Liver (tissue), 9 donors: Measurements from ENCODE around the gene MEIOB. TPM values are rescaled to one million over a fixed set of nuclear protein-coding genes. Genes with fewer than 3 reads are reported as not detected.

Experiments used
- DNase-seq: peaks from one replicate; pipeline ENCODE4 v3.0.0-alpha.2; 2017; ENCODE audit warnings: low spot score
- H3K27ac ChIP-seq, 2 donors: one replicate each; pipeline ENCODE4 v1.7.0; 2013; ENCODE audit warnings: inconsistent platforms in 2 of 2, low read length in 2 of 2, control low read depth in 1 of 2, low read depth in 1 of 2, mild to moderate bottlenecking in 1 of 2
- H3K27me3 ChIP-seq, 4 donors: one replicate each; pipeline versions ENCODE4 v1.6.1 to v1.7.0; 2013; ENCODE audit warnings: low read length in 3 of 4, inconsistent platforms in 1 of 4, mild to moderate bottlenecking in 1 of 4, moderate library complexity in 1 of 4; ENCODE audit not compliant: control insufficient read depth in 4 of 4, insufficient read depth in 4 of 4
- H3K36me3 ChIP-seq, 4 donors: one replicate each; pipeline versions ENCODE4 v1.6.1 to v1.7.0; 2013; ENCODE audit warnings: low read length in 3 of 4, mild to moderate bottlenecking in 3 of 4, low read depth in 1 of 4, moderate library complexity in 1 of 4; ENCODE audit not compliant: control insufficient read depth in 4 of 4, insufficient read depth in 3 of 4
- H3K4me1 ChIP-seq, 4 donors: one replicate each; pipeline versions ENCODE4 v1.6.1 to v1.7.0; 2013; ENCODE audit warnings: low read length in 3 of 4, mild to moderate bottlenecking in 3 of 4, moderate library complexity in 1 of 4; ENCODE audit not compliant: control insufficient read depth in 4 of 4, insufficient read depth in 4 of 4
- H3K4me3 ChIP-seq, 3 donors: one replicate each; pipeline versions ENCODE4 v1.6.1 to v1.7.0; 2013; ENCODE audit warnings: low read length in 3 of 3, control low read depth in 1 of 3, low read depth in 1 of 3, mild to moderate bottlenecking in 1 of 3
- H3K9ac ChIP-seq, 2 donors: one replicate each; pipeline ENCODE4 v1.7.0; 2013; ENCODE audit warnings: low read length in 2 of 2, mild to moderate bottlenecking in 2 of 2, moderate library complexity in 2 of 2, control low read depth in 1 of 2, low read depth in 1 of 2
- H3K9me3 ChIP-seq, 4 donors: one replicate each; pipeline versions ENCODE4 v1.6.1 to v1.7.0; 2013; ENCODE audit warnings: low read length in 3 of 4; ENCODE audit not compliant: control insufficient read depth in 4 of 4
- ATF3 ChIP-seq: IDR thresholded peaks from 2 replicates; pipeline ENCODE4 v1.6.1; 2016; ENCODE audit warnings: antibody characterized with exemption
- EGR1 ChIP-seq, 2 donors: IDR thresholded peaks; 2 replicates each; pipeline ENCODE4 v1.6.1; 2016 to 2018; ENCODE audit warnings: antibody characterized with exemption in 2 of 2, low read depth in 2 of 2
- FOXA2 ChIP-seq: IDR thresholded peaks from 2 replicates; pipeline ENCODE4 v1.6.1; 2016; ENCODE audit warnings: antibody characterized with exemption
- GABPA ChIP-seq, 2 donors: IDR thresholded peaks in 1 of 2; conservative IDR thresholded peaks in 1 of 2; 2 replicates each; pipeline ENCODE4 v1.6.1; 2016; ENCODE audit warnings: antibody characterized with exemption in 2 of 2, mild to moderate bottlenecking in 1 of 2, moderate library complexity in 1 of 2
- HNF4A ChIP-seq, 2 donors: conservative IDR thresholded peaks; 2 replicates each; pipeline ENCODE4 v1.6.1; 2016; ENCODE audit warnings: antibody characterized with exemption in 2 of 2, mild to moderate bottlenecking in 2 of 2
- HNF4G ChIP-seq: IDR thresholded peaks from 2 replicates; pipeline ENCODE4 v1.6.1; 2016; ENCODE audit warnings: antibody characterized with exemption
- JUND ChIP-seq, 2 donors: IDR thresholded peaks; 2 replicates each; pipeline ENCODE4 v1.6.1; 2016; ENCODE audit warnings: antibody characterized with exemption in 2 of 2
- MAX ChIP-seq: IDR thresholded peaks from 2 replicates; pipeline ENCODE4 v1.6.1; 2016; ENCODE audit warnings: antibody characterized with exemption
- NR2F2 ChIP-seq: IDR thresholded peaks from 2 replicates; pipeline ENCODE4 v1.6.1; 2016; ENCODE audit warnings: antibody characterized with exemption
- RAD21 ChIP-seq, 2 donors: IDR thresholded peaks; 2 replicates each; pipeline ENCODE4 v1.6.1; 2016; ENCODE audit warnings: antibody characterized with exemption in 2 of 2, mild to moderate bottlenecking in 2 of 2
- REST ChIP-seq: IDR thresholded peaks from 2 replicates; pipeline ENCODE4 v1.6.1; 2016; ENCODE audit warnings: antibody characterized with exemption, mild to moderate bottlenecking
- RXRA ChIP-seq, 2 donors: IDR thresholded peaks; 2 replicates each; pipeline ENCODE4 v1.6.1; 2017 to 2018; ENCODE audit warnings: antibody characterized with exemption in 2 of 2, mild to moderate bottlenecking in 1 of 2
- TAF1 ChIP-seq: conservative IDR thresholded peaks from 2 replicates; pipeline ENCODE4 v1.6.1; 2016; ENCODE audit warnings: antibody characterized with exemption, mild to moderate bottlenecking
- YY1 ChIP-seq: IDR thresholded peaks from 2 replicates; pipeline ENCODE4 v1.6.1; 2016; ENCODE audit warnings: antibody characterized with exemption, mild to moderate bottlenecking
- WGBS: extraction: QIAGEN DNeasy Blood & Tissue Kit; methylation state at CpG from one replicate; pipeline ENCODE4 v1.1.7; 2013; 5-methylcytosine and 5-hydroxymethylcytosine counted together
- polyA plus RNA-seq, 2 donors: library from polyadenylated mRNA; stranded (reverse) in 1 of 2; unstranded in 1 of 2; fragments of 200-250 nt in 1 of 2; fragments of >200 nt in 1 of 2; fragmentation: Nextera tagmentation in 1 of 2; extraction: Ambion mirVana in 1 of 2; gene quantifications; one replicate each; pipeline versions ENCODE4 v1.2.1 to v1.2.3, GENCODE V29; 2013 to 2015
- total RNA-seq, 2 donors: library from RNA; depleted of rRNA; stranded (reverse); fragments of >200 nt; gene quantifications; one replicate each; pipeline ENCODE4 v1.2.3, GENCODE V29; 2014
- donor health status: healthy.
- donor health status: healthy.
- donor health status: healthy.
- donor health status: healthy.
- donor health status: healthy.

The MEIOB gene
- total and polyA plus RNA-seq, 4 donors: 0.33 to 2.2 TPM; not detected in 2

- H3K27me3 ChIP-seq: peaks cover 0 to 6% (median 4%) of the 10 kb centered on the region in 4 donors
Measured at GRCh38 chr16:1913327-1914083, 41.5 kb upstream of the MEIOB start.

GRCh38 chr16:1912215-1912543 is 40.2 kb upstream of the MEIOB start:
- no peak for DNase-seq
- Histone ChIP-seq H3K27ac (no peak overlapping the region), H3K36me3 (no peaks in the 10 kb centered on the region), H3K4me1 (no peaks in the 10 kb centered on the region), H3K27me3 (peaks cover 0 to 3% (median 2%) of the 10 kb centered on the region in 4 donors), H3K9ac (no peak overlapping the region), H3K9me3 (no peaks in the 10 kb centered on the region), H3K4me3 (no peak overlapping the region)
- no peak for TF ChIP-seq MAX
- no peak for TF ChIP-seq EGR1 (IDR thresholded peaks at IDR 0.05; ENCODE audit: low read depth in 2 of 2)
- WGBS: 86% methylated on average over 17 of the region's 17 CpGs

More at GRCh38 chr16:1913327-1914083, 41.5 kb upstream of the MEIOB start:
- Histone ChIP-seq H3K9me3 (no peaks in the 10 kb centered on the region), H3K36me3 (no peaks in the 10 kb centered on the region), H3K27ac (no peak overlapping the region), H3K9ac (no peak overlapping the region), H3K4me3 (no peak overlapping the region), H3K4me1 (peaks cover 0 to 11% (median 3%) of the 10 kb centered on the region in 4 donors)
- 43% methylated on average over 21 of the region's 21 CpGs for WGBS
- TF ChIP-seq GABPA (IDR thresholded peaks at IDR 0.05 in 1 of 2, conservative IDR thresholded peaks at IDR 0.05 in 1 of 2): no peak
- no peak for DNase-seq

GRCh38 chr16:1911467-1912214 is 39.7 kb upstream of the MEIOB start:
- Histone ChIP-seq H3K4me3 (no peak overlapping the region), H3K27me3 (peaks cover 0 to 3% (median 1%) of the 10 kb centered on the region in 4 donors), H3K4me1 (no peaks in the 10 kb centered on the region), H3K27ac (no peak overlapping the region), H3K36me3 (no peaks in the 10 kb centered on the region), H3K9ac (no peak overlapping the region), H3K9me3 (no peaks in the 10 kb centered on the region)
- WGBS: 93% methylated on average over 59 of the region's 59 CpGs
- DNase-seq: no peak
- TF ChIP-seq YY1 (no peak), REST (no peak), HNF4G (no peak), MAX (no peak), ATF3 (no peak), RAD21 (IDR thresholded peaks at IDR 0.05) (no peak), FOXA2 (no peak), RXRA (IDR thresholded peaks at IDR 0.05) (no peak), NR2F2 (no peak), JUND (IDR thresholded peaks at IDR 0.05) (no peak), HNF4A (conservative IDR thresholded peaks at IDR 0.05) (no peak), EGR1 (IDR thresholded peaks at IDR 0.05; ENCODE audit: low read depth in 2 of 2) (no peak), TAF1 (no peak)
